CD4-positive, alpha-beta T cell treated with Interleukin-10 for 1 hour (primary cell): ENCODE data around the gene C20orf141.

Source experiments
- DNase-seq: peaks from one replicate; pipeline ENCODE4 v3.0.0-alpha.2; 2020

C20orf141 gene

DNA sequence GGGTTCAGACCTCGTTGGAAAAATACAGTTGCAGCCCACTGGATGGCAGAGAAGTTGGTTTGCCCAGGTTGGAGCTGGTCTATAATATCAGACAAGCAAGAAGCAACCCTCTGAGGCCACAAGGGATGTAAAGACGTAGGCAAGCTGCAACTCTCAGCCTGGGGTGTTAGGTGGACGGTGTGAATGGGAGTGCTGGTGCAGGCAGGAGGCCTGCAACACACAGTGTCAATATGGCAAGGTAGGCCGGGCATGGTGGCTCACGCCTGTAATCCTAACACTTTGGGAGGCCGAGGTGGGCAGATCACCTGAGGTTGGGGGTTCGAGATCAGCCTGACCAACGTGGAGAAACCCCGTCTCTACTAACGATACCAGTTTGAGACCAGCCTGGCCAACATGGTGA is 36.3 kb downstream of the C20orf141 start:
- no peak for DNase-seq

DNA sequence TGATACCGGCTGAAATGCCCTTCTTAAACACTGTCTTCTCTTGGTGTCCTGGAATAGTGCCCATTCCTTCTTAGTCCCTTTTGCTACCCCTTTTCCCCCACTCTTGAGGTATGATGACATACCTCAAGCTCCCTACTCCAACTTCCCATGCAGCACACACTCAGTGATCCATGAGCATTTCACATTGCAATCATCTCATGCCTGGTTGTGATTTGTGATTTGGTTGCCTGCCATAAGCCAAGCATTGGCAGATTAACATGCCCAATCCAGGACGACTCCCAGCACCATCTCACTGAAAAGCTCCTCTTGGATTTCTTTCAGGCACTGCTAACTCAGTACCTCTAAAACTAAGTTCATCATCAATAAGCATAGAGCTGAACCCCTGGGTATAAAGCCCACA is 43.8 kb downstream of the C20orf141 start:
- DNase-seq: no peak

DNA sequence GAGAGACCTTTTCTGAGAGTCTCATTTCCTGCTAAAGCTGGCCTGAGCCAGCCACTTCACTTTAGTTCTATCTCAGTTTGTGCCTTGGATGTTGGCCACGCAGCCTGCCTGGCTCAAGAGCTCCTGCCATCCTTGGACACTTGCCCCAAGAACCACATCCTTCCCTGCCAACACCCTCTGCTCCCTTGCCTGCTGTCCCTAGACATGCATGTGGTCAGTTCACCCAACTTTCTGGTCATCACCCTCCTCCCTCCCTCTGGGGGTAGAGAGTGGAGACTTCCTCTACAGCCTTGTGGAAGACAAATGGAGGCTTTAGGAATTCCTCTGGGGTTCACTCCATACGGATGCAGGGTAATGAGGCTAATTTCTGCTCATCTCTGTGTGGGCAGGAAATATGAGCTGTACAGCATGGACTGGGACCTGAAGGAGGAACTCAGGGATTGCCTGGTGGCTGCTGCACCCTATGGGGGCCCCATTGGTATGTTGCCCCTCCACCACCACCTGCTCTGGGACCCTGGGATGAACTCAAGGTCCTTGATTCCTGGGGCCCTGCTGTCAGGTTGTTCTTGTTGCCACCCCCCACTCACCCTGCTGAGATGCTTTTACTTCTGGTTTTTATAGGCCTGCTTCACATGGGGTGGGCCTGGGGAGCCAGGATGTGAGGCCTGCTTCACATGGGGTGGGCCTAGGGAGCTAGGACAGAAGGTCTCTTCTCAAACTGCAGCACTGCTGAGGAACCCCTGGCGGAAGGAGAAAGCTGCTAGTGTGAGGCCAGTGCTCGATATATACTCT is 44.7 kb downstream of the C20orf141 start:
- DNase-seq: no peak

DNA sequence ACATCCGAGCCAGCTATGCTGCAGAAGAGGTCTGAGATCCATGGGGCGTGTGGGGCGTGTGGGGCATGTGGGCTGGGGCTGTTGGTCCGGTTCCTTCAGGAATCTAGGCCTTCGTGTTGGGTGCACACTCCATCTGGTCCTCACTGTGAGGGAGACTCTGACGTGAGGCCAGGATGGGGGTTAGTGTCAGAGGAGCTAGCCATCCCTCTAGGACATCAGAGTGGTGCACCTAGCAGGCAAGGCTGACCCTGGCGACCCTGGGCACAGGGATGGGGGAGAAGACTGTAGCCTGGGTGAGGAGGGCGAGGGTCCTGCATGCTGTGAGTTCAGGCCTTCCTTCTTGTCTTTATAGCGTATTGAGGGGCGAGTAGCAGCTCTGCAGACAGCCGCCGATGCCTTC is 49.8 kb downstream of the C20orf141 start:
- DNase-seq: no peak

DNA sequence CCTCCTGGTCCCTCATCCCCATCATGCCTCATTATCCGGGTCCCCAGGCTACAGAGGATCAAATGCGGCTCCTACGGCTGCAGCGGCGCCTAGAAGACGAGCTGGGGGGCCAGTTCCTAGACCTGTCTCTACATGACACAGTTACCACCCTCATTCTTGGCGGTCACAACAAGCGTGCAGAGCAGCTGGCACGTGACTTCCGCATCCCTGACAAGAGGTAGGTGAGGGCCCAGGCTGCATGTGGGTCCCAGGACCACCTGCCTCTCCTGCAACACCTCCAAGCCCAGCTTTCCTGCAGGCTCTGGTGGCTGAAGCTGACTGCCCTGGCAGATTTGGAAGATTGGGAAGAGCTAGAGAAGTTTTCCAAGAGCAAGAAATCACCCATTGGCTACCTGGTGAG is 50.3 kb downstream of the C20orf141 start:
- no peak for DNase-seq
